HCT116 (cell line): Measurements from ENCODE around the gene CEP20. TPM values are rescaled to one million over a fixed set of nuclear protein-coding genes. Genes with fewer than 3 reads are reported as not detected.

ENCODE experiments used
- ATAC-seq: fragments of 200-7000 bp; cut with Tn5 transposase; 2 replicates; pipeline ENCODE4 v1.9.1; 2020; ENCODE audit warnings: mild to moderate bottlenecking, moderate library complexity
- BruUV-seq: library from RNA; stranded (reverse); fragments of 400-500 nt; replicated peaks from 2 replicates; lab custom pipeline; 2021; lab: Mats Ljungman, UMichigan
- CTCF ChIA-PET: fragments of 300-600 bp; sonication (Branson Sonifier 250); formaldehyde crosslinking; loops from one replicate; lab custom pipeline; 2021; ENCODE audit warnings: antibody characterized with exemption; lab: Charles Lee
- POLR2A ChIA-PET: fragments of 300-600, 350-600 bp; sonication (Branson Sonifier 250); formaldehyde crosslinking; loops from one replicate; lab custom pipeline; 2021; ENCODE audit warnings: antibody characterized with exemption; lab: Charles Lee
- RAD21 ChIA-PET, 2 experiments: fragments of 300-600 bp; sonication (Branson Sonifier 250); formaldehyde crosslinking; loops; one replicate each; lab custom pipeline; 2023; ENCODE audit warnings: low total read pairs in 2 of 2; ENCODE audit not compliant: uncharacterized antibody in 2 of 2, unreplicated experiment in 2 of 2, low non-redundant PET in 1 of 2; lab: Charles Lee
- DNase-seq: peaks from one replicate; pipeline ENCODE4 v3.0.0-alpha.2; 2010; ENCODE audit warnings: low read depth, low spot score
- H2AFZ ChIP-seq: fragments of 200-600 bp; shearing (Covaris generic), sonication (generic); 2 replicates; pipeline ENCODE4 v1.6.1; 2017; ENCODE audit warnings: low read depth, mixed run types, mixed read lengths, antibody characterized with exemption, low read length; ENCODE audit not compliant: poor library complexity, severe bottlenecking
- H3K27ac ChIP-seq: 2 replicates; pipeline ENCODE4 v1.5.1; 2012; ENCODE audit warnings: low read depth, low read length
- H3K27me3 ChIP-seq: fragments of 200-600 bp; sonication (generic); 2 replicates; pipeline ENCODE4 v1.6.1; 2016; ENCODE audit warnings: mixed run types, low read length, mixed read lengths; ENCODE audit not compliant: insufficient read depth
- H3K36me3 ChIP-seq, 2 experiments: fragments of 200-500 bp in 1 of 2; fragments of 200-600 bp in 1 of 2; sonication (Bioruptor generic) in 1 of 2; sonication (generic) in 1 of 2; 2 replicates each; pipeline versions ENCODE4 v1.5.1 to v1.6.1; 2014 to 2016; ENCODE audit warnings: low read length in 2 of 2, inconsistent platforms in 1 of 2, mixed read lengths in 1 of 2, mixed run types in 1 of 2; ENCODE audit not compliant: insufficient read depth in 2 of 2, control insufficient read depth in 1 of 2
- H3K4me1 ChIP-seq, 2 experiments: fragments of 200-600 bp in 1 of 2; sonication (generic) in 1 of 2; 2 replicates each; pipeline versions ENCODE4 v1.5.1 to v1.6.1; 2012 to 2017; ENCODE audit warnings: low read length in 2 of 2, inconsistent platforms in 1 of 2, mild to moderate bottlenecking in 1 of 2, mixed read lengths in 1 of 2, mixed run types in 1 of 2, moderate library complexity in 1 of 2; ENCODE audit not compliant: insufficient read depth in 2 of 2, control insufficient read depth in 1 of 2
- H3K4me2 ChIP-seq: fragments of 200-600 bp; sonication (generic); 2 replicates; pipeline ENCODE4 v1.6.1; 2017; ENCODE audit warnings: mixed run types, low read length, mixed read lengths
- H3K4me3 ChIP-seq, 2 experiments: fragments of 200-600 bp in 1 of 2; sonication (generic) in 1 of 2; replicated peaks in 1 of 2; 2 replicates each; pipeline ENCODE4 v1.5.1; 2011 to 2016; ENCODE audit warnings: low read length in 2 of 2, control low read depth in 1 of 2, low read depth in 1 of 2, mild to moderate bottlenecking in 1 of 2, mixed read lengths in 1 of 2, mixed run types in 1 of 2
- H3K79me2 ChIP-seq: fragments of 200-600 bp; sonication (generic); 2 replicates; pipeline ENCODE4 v1.6.1; 2017; ENCODE audit warnings: mild to moderate bottlenecking, mixed run types, low read length, moderate library complexity, mixed read lengths; ENCODE audit not compliant: insufficient read depth
- H3K9ac ChIP-seq: fragments of 200-600 bp; sonication (generic); 2 replicates; pipeline ENCODE4 v1.6.1; 2016; ENCODE audit warnings: low read length, mixed read lengths
- H3K9me2 ChIP-seq: fragments of 200-600 bp; sonication (generic), shearing (Covaris generic); 2 replicates; pipeline ENCODE4 v1.6.1; 2017; ENCODE audit warnings: mixed run types, mild to moderate bottlenecking, moderate library complexity; ENCODE audit not compliant: insufficient read depth
- H3K9me3 ChIP-seq, 2 experiments: fragments of 200-500 bp in 1 of 2; fragments of 200-600 bp in 1 of 2; sonication (Bioruptor generic) in 1 of 2; sonication (generic) in 1 of 2; 2 replicates each; pipeline ENCODE4 v1.6.1; 2014 to 2017; ENCODE audit warnings: low read length in 2 of 2, mixed read lengths in 2 of 2, inconsistent platforms in 1 of 2, low read depth in 1 of 2, mild to moderate bottlenecking in 1 of 2, mixed run types in 1 of 2, moderate library complexity in 1 of 2; ENCODE audit not compliant: control insufficient read depth in 1 of 2, insufficient read depth in 1 of 2
- H4K20me1 ChIP-seq: fragments of 200-600 bp; sonication (generic), shearing (Covaris generic); 2 replicates; pipeline ENCODE4 v1.6.1; 2017; ENCODE audit warnings: mixed run types, mild to moderate bottlenecking, moderate library complexity; ENCODE audit not compliant: insufficient read depth
- EGR1 ChIP-seq: IDR thresholded peaks from 2 replicates; pipeline ENCODE4 v1.6.1; 2012; ENCODE audit warnings: low read depth
- EZH2 ChIP-seq: fragments of 200-600 bp; sonication (generic); IDR thresholded peaks from 2 replicates; pipeline ENCODE4 v1.6.1; 2017; ENCODE audit warnings: antibody characterized with exemption, mixed run types
- EZH2phosphoT487 ChIP-seq: fragments of 200-600 bp; IDR thresholded peaks from 2 replicates; pipeline ENCODE4 v1.6.1; 2018; ENCODE audit warnings: antibody characterized with exemption, borderline replicate concordance
- FOSL1 ChIP-seq: IDR thresholded peaks from 2 replicates; pipeline ENCODE4 v1.6.1; 2012; ENCODE audit warnings: low read depth
- JUND ChIP-seq: IDR thresholded peaks from 2 replicates; pipeline ENCODE4 v1.6.1; 2012
- POLR2A ChIP-seq: IDR thresholded peaks from 2 replicates; pipeline ENCODE4 v1.7.0; 2011; ENCODE audit warnings: borderline replicate concordance; ENCODE audit not compliant: insufficient read depth, insufficient read length; ENCODE audit errors: extremely low read depth
- POLR2AphosphoS5 ChIP-seq: IDR thresholded peaks from 2 replicates; pipeline ENCODE4 v1.6.1; 2011; ENCODE audit warnings: mild to moderate bottlenecking, low read depth, low read length, moderate library complexity
- SIN3A ChIP-seq: IDR thresholded peaks from 2 replicates; pipeline ENCODE4 v1.6.1; 2012; ENCODE audit warnings: low read depth
- SRF ChIP-seq: IDR thresholded peaks from 2 replicates; pipeline ENCODE4 v1.6.1; 2012; ENCODE audit warnings: low read depth
- ZBTB33 ChIP-seq: IDR thresholded peaks from 2 replicates; pipeline ENCODE4 v1.6.1; 2011; ENCODE audit warnings: mild to moderate bottlenecking, low read length, moderate library complexity; ENCODE audit not compliant: insufficient replicate concordance; ENCODE audit errors: extremely low read depth
- ZFX ChIP-seq: fragments of 450-650 bp; IDR thresholded peaks from 2 replicates; pipeline ENCODE4 v1.6.1; 2017
- intact Hi-C: fragments of 100-400 bp; cut with micrococcal nuclease; formaldehyde crosslinking; loops from 2 replicates; pipeline ENCODE4 v1.10.0; 2022
- total RNA-seq: library from RNA; stranded (reverse); gene quantifications from one replicate; pipeline ENCODE4 v1.2.1, GENCODE V29; 2021; ENCODE audit not compliant: unreplicated experiment
- TF ChIP-seq, protein P1 (sequence below), 3 experiments: fragments of 200-600 bp in 1 of 3; sonication (generic) in 1 of 3; IDR thresholded peaks in 2 of 3; conservative IDR thresholded peaks in 1 of 3; 2 replicates each; pipeline ENCODE4 v1.5.1; 2012 to 2017; ENCODE audit warnings: low read depth in 2 of 3, low read length in 2 of 3, antibody characterized with exemption in 1 of 3, borderline replicate concordance in 1 of 3, control low read depth in 1 of 3, mild to moderate bottlenecking in 1 of 3, mixed read lengths in 1 of 3, mixed run types in 1 of 3, moderate library complexity in 1 of 3; ENCODE audit not compliant: insufficient read depth in 1 of 3
- TF ChIP-seq, protein P2 (sequence below): IDR thresholded peaks from 2 replicates; pipeline ENCODE4 v1.6.1; 2012
- TF ChIP-seq, protein P3 (sequence below): IDR thresholded peaks from 2 replicates; pipeline ENCODE4 v1.6.1; 2012; ENCODE audit warnings: low read depth

The CEP20 gene
- total RNA-seq, 1 experiment from 2014 or later, result 67.7 TPM

DNA sequence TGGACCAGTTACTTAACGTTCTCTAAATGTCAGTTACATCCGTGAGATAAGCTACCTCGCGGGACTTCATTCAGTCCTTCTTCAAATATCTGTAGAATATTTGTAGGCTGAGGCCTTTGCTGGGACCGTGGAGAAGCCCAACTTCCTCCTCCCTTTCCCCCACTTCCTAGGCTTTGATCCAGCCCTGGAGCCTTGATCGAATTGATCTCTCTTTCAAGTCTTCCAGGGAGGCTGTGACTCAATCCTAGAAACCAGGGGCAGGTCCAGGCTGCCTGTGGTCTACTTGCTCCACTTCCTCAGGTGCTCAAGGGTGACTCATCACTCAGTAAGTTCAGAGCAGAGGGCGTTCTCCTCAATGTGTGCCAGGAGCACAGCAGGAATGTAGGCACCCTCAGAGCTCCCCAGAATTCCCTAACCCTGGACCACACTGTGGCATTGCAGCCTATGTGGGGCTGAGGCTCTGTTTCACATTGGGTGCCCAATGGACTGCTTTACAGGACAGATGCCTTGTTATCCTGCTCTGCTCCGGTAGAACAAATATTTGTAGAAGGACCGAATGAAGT lies 11.2 kb upstream of the CEP20 start (continued):
- TF ChIP-seq ZBTB33 (no peak), SRF (peak; percentile 70; the same call in 1 of the 2 replicates), ZFX (no peak), POLR2A (no peak), EGR1 (no peak)
- TF ChIP-seq, protein P1, sequence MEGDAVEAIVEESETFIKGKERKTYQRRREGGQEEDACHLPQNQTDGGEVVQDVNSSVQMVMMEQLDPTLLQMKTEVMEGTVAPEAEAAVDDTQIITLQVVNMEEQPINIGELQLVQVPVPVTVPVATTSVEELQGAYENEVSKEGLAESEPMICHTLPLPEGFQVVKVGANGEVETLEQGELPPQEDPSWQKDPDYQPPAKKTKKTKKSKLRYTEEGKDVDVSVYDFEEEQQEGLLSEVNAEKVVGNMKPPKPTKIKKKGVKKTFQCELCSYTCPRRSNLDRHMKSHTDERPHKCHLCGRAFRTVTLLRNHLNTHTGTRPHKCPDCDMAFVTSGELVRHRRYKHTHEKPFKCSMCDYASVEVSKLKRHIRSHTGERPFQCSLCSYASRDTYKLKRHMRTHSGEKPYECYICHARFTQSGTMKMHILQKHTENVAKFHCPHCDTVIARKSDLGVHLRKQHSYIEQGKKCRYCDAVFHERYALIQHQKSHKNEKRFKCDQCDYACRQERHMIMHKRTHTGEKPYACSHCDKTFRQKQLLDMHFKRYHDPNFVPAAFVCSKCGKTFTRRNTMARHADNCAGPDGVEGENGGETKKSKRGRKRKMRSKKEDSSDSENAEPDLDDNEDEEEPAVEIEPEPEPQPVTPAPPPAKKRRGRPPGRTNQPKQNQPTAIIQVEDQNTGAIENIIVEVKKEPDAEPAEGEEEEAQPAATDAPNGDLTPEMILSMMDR (IDR thresholded peaks at IDR 0.05 in 2 of 3, conservative IDR thresholded peaks at IDR 0.05 in 1 of 3; ENCODE audit: borderline replicate concordance in 1 of 3, insufficient read depth in 1 of 3, low read depth in 2 of 3, low read length in 2 of 3), result no peak
- TF ChIP-seq, protein P2, sequence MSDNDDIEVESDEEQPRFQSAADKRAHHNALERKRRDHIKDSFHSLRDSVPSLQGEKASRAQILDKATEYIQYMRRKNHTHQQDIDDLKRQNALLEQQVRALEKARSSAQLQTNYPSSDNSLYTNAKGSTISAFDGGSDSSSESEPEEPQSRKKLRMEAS, result peak; percentile 79
- TF ChIP-seq, all 23 proteins: peak for 12

DNA sequence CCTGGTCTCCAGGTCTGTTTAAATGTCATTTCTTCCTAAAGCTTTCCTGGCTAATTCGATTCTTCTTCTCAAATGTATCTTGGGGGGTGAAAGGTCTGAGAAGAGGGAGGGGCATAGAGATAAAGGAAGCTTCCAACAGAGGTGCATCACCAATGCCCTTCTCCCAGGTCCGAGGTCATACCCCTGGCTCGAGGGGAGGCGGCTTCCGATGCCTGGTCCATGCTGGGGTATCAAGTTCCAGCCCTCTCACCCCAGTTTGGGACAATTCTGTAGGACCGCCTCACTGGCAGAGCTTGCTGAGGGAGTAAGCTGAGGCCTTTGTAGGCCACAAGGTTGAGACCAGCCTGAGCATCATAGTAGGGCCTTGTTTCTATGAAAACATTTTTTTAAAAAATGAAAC lies 10.3 kb upstream of the CEP20 start:
- ChIA-PET CTCF (interaction anchor here (1.1 kb wide), 2 partner anchors 9 to 10 kb away, joined by 3 read pairs; partner anchors contain the start of gene CEP20), POLR2A (interaction anchor here (1.9 kb wide), 1 partner anchor 10 kb away, joined by 18 read pairs; the partner anchor contains the start of gene CEP20), RAD21 (interaction anchor here (0.6 kb wide), 2 partner anchors 9 to 91 kb away, joined by 3 to 4 read pairs; no protein-coding TSS in a partner anchor)
- no peaks in the 10 kb centered on the region for H3K9me3 ChIP-seq
- ATAC-seq, result no peak
- H3K4me1 ChIP-seq, result peaks cover 46 to 73% of the 10 kb centered on the region in 2 experiments
- H3K9ac ChIP-seq, result peak overlapping the region; percentile 46; the same call in 1 of the 2 replicates
- BruUV-seq, result no TSS peak
- H3K9me2 ChIP-seq, result no peaks in the 10 kb centered on the region
- no peaks in the 10 kb centered on the region for H3K79me2 ChIP-seq
- intact Hi-C loops, result no loop called here
- no peaks in the 10 kb centered on the region for H3K27me3 ChIP-seq
- no peak overlapping the region for H3K4me3 ChIP-seq
- H3K36me3 ChIP-seq, result no peaks in the 10 kb centered on the region
- H3K4me2 ChIP-seq, result peak overlapping the region; percentile 75
- DNase-seq, result no peak
- no peak overlapping the region for H2AFZ ChIP-seq
- peak overlapping the region; percentile 87 for H3K27ac ChIP-seq
- H4K20me1 ChIP-seq, result no peaks in the 10 kb centered on the region
- no peak for TF ChIP-seq SRF
- TF ChIP-seq EZH2phosphoT487, result no peak
- no peak for TF ChIP-seq JUND
- TF ChIP-seq SIN3A, result no peak
- TF ChIP-seq POLR2AphosphoS5, result no peak
- TF ChIP-seq EZH2, result no peak
- TF ChIP-seq, protein P3, sequence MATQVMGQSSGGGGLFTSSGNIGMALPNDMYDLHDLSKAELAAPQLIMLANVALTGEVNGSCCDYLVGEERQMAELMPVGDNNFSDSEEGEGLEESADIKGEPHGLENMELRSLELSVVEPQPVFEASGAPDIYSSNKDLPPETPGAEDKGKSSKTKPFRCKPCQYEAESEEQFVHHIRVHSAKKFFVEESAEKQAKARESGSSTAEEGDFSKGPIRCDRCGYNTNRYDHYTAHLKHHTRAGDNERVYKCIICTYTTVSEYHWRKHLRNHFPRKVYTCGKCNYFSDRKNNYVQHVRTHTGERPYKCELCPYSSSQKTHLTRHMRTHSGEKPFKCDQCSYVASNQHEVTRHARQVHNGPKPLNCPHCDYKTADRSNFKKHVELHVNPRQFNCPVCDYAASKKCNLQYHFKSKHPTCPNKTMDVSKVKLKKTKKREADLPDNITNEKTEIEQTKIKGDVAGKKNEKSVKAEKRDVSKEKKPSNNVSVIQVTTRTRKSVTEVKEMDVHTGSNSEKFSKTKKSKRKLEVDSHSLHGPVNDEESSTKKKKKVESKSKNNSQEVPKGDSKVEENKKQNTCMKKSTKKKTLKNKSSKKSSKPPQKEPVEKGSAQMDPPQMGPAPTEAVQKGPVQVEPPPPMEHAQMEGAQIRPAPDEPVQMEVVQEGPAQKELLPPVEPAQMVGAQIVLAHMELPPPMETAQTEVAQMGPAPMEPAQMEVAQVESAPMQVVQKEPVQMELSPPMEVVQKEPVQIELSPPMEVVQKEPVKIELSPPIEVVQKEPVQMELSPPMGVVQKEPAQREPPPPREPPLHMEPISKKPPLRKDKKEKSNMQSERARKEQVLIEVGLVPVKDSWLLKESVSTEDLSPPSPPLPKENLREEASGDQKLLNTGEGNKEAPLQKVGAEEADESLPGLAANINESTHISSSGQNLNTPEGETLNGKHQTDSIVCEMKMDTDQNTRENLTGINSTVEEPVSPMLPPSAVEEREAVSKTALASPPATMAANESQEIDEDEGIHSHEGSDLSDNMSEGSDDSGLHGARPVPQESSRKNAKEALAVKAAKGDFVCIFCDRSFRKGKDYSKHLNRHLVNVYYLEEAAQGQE, result no peak
- no peak for TF ChIP-seq FOSL1
- TF ChIP-seq, protein P1 (IDR thresholded peaks at IDR 0.05 in 2 of 3, conservative IDR thresholded peaks at IDR 0.05 in 1 of 3; ENCODE audit: borderline replicate concordance in 1 of 3, insufficient read depth in 1 of 3, low read depth in 2 of 3, low read length in 2 of 3), result no peak
